Inflammatory macrophage treated with lipopolysaccharide for 4 hours (primary cell): ENCODE data around the gene PPP1R9B.

Source experiments
- DNase-seq: peaks from one replicate; pipeline ENCODE4 v3.0.0-alpha.2; 2020

Gene PPP1R9B

GRCh38 chr17:50186661-50187393 is 36.4 kb upstream of the PPP1R9B start:
- DNase-seq, result no peak

GRCh38 chr17:50185631-50186471 is 35.4 kb upstream of the PPP1R9B start:
- no peak for DNase-seq

- peak; percentile 60 for DNase-seq
Measured at GRCh38 chr17:50184611-50185398, 34.3 kb upstream of the PPP1R9B start.

- no peak for DNase-seq
Measured at GRCh38 chr17:50184064-50184463, 33.6 kb upstream of the PPP1R9B start.

- DNase-seq, result peak; percentile 67
Measured at GRCh38 chr17:50183421-50183994, 33.0 kb upstream of the PPP1R9B start.

- no peak for DNase-seq
Measured at GRCh38 chr17:50182783-50183420, 32.4 kb upstream of the PPP1R9B start.

GRCh38 chr17:50181591-50182560 is 31.4 kb upstream of the PPP1R9B start:
- no peak for DNase-seq

- no peak for DNase-seq
Measured at GRCh38 chr17:50181144-50181543, 30.7 kb upstream of the PPP1R9B start.

GRCh38 chr17:50180620-50181019 is 30.1 kb upstream of the PPP1R9B start:
- no peak for DNase-seq

- DNase-seq, result no peak
Measured at GRCh38 chr17:50180111-50180510, 29.6 kb upstream of the PPP1R9B start.

GRCh38 chr17:50177983-50178834 is 27.7 kb upstream of the PPP1R9B start:
- DNase-seq, result peak; percentile 69

GRCh38 chr17:50177476-50177875 is 27.0 kb upstream of the PPP1R9B start:
- no peak for DNase-seq

- no peak for DNase-seq
Measured at GRCh38 chr17:50176559-50177357, 26.3 kb upstream of the PPP1R9B start.

- no peak for DNase-seq
Measured at GRCh38 chr17:50175035-50175807, 24.7 kb upstream of the PPP1R9B start.

GRCh38 chr17:50174444-50174843 is 24.0 kb upstream of the PPP1R9B start:
- no peak for DNase-seq

GRCh38 chr17:50173335-50173941 is 23.0 kb upstream of the PPP1R9B start:
- no peak for DNase-seq

- DNase-seq, result no peak
Measured at GRCh38 chr17:50172936-50173334, 22.5 kb upstream of the PPP1R9B start.

- no peak for DNase-seq
Measured at GRCh38 chr17:50172130-50172529, 21.7 kb upstream of the PPP1R9B start.
